GM19324 (cell line): ENCODE measurements around the gene SRGAP1.
"Not testable (repeated sequence)": the region's sequence is repeated elsewhere in the genome, so short reads cannot be mapped to it uniquely, and the experiment has no call there.

Experiments
- ATAC-seq: cut with Tn5 transposase; IDR thresholded peaks from one replicate; pipeline ENCODE4 v1.9.1; 2021; ENCODE audit warnings: mild to moderate bottlenecking, moderate library complexity; ENCODE audit not compliant: unreplicated experiment, low FRiP score

SRGAP1 gene

GRCh38 chr12:64132672-64133071, 288.2 kb downstream of the SRGAP1 start:
- not testable (repeated sequence) for ATAC-seq

- ATAC-seq = no peak
Observed at GRCh38 chr12:64137117-64137516, 292.6 kb downstream of the SRGAP1 start.

- no peak for ATAC-seq
Observed at GRCh38 chr12:64139021-64139420, 294.5 kb downstream of the SRGAP1 start.

GRCh38 chr12:64142382-64142781, 297.9 kb downstream of the SRGAP1 start:
- no peak for ATAC-seq

GRCh38 chr12:64142784-64143183, 298.3 kb downstream of the SRGAP1 start:
- ATAC-seq = no peak

- no peak for ATAC-seq
Observed at GRCh38 chr12:64145226-64145625, 300.7 kb downstream of the SRGAP1 start.

- no peak for ATAC-seq
Observed at GRCh38 chr12:64147011-64147631, 302.6 kb downstream of the SRGAP1 start.

GRCh38 chr12:64147875-64148274, 303.4 kb downstream of the SRGAP1 start:
- ATAC-seq = no peak

GRCh38 chr12:64154677-64155076, 310.2 kb downstream of the SRGAP1 start:
- no peak for ATAC-seq

- ATAC-seq = no peak
Observed at GRCh38 chr12:64157110-64157509, 312.6 kb downstream of the SRGAP1 start.

GRCh38 chr12:64160021-64160710, 315.7 kb downstream of the SRGAP1 start:
- ATAC-seq = no peak

- ATAC-seq = no peak
Observed at GRCh38 chr12:64160711-64161060, 316.2 kb downstream of the SRGAP1 start.

- ATAC-seq = not testable (repeated sequence)
Observed at GRCh38 chr12:64166606-64167005, 322.1 kb downstream of the SRGAP1 start.

GRCh38 chr12:64167041-64167440, 322.5 kb downstream of the SRGAP1 start:
- not testable (repeated sequence) for ATAC-seq

GRCh38 chr12:64170024-64170423, 325.5 kb downstream of the SRGAP1 start:
- no peak for ATAC-seq

GRCh38 chr12:64170730-64171129, 326.2 kb downstream of the SRGAP1 start:
- ATAC-seq = no peak

GRCh38 chr12:64171715-64172114, 327.2 kb downstream of the SRGAP1 start:
- no peak for ATAC-seq

GRCh38 chr12:64172143-64172970, 327.9 kb downstream of the SRGAP1 start:
- no peak for ATAC-seq

- no peak for ATAC-seq
Observed at GRCh38 chr12:64173456-64173855, 329.0 kb downstream of the SRGAP1 start.

- ATAC-seq = no peak
Observed at GRCh38 chr12:64175254-64175945, 330.9 kb downstream of the SRGAP1 start.

GRCh38 chr12:64177001-64177400, 332.5 kb downstream of the SRGAP1 start:
- ATAC-seq = no peak
